H1 (cell line): Measurements from ENCODE around the gene ZNF697. TPM values are rescaled to one million over a fixed set of nuclear protein-coding genes. Genes with fewer than 3 reads are reported as not detected.

Experiments used
- CTCF ChIA-PET: fragments of 300-600 bp; sonication (Branson Sonifier 250); formaldehyde crosslinking; loops from one replicate; lab custom pipeline; 2021; ENCODE audit not compliant: partially characterized antibody; lab: Charles Lee
- POLR2A ChIA-PET: fragments of 300-600 bp; sonication (Branson Sonifier 250); formaldehyde crosslinking; loops from one replicate; lab custom pipeline; 2021; ENCODE audit warnings: inconsistent platforms; ENCODE audit not compliant: partially characterized antibody; lab: Charles Lee
- DNase-seq, 2 experiments: peaks; one replicate each; pipeline versions ENCODE4 v3.0.0 to v3.0.0-alpha.2; 2010 to 2022; ENCODE audit warnings: low spot score in 2 of 2, low read depth in 1 of 2, mixed read lengths in 1 of 2
- FAIRE-seq: peaks from 2 replicates; lab custom pipeline; 2011; peaks lifted over from hg19 to GRCh38; lab: Jason Lieb, UNC
- H2AFZ ChIP-seq: 2 replicates; pipeline ENCODE4 v1.8.1; 2012; ENCODE audit warnings: low read length, inconsistent platforms
- H2AK5ac ChIP-seq: 2 replicates; pipeline ENCODE4 v1.6.1; 2013; ENCODE audit warnings: low read depth, low read length
- H2BK120ac ChIP-seq: replicated peaks from 2 replicates; pipeline ENCODE3; 2013; ENCODE audit warnings: low read depth, low read length, inconsistent platforms
- H2BK12ac ChIP-seq: 2 replicates; pipeline ENCODE4 v1.6.1; 2013; ENCODE audit warnings: low read depth, low read length
- H2BK15ac ChIP-seq: 2 replicates; pipeline ENCODE4 v1.6.1; 2013; ENCODE audit warnings: low read length
- H2BK20ac ChIP-seq: 2 replicates; pipeline ENCODE4 v1.6.1; 2013; ENCODE audit warnings: low read length
- H2BK5ac ChIP-seq: 2 replicates; pipeline ENCODE4 v1.6.1; 2013; ENCODE audit warnings: low read depth, low read length
- H3K14ac ChIP-seq: 2 replicates; pipeline ENCODE4 v1.6.1; 2013; ENCODE audit warnings: inconsistent platforms; ENCODE audit not compliant: insufficient read length
- H3K18ac ChIP-seq: 2 replicates; pipeline ENCODE4 v1.6.1; 2013; ENCODE audit warnings: low read length; ENCODE audit errors: extremely low read depth
- H3K23ac ChIP-seq: 2 replicates; pipeline ENCODE4 v1.6.1; 2013; ENCODE audit warnings: inconsistent platforms; ENCODE audit not compliant: insufficient read length
- H3K23me2 ChIP-seq: 2 replicates; pipeline ENCODE4 v1.6.1; 2013; ENCODE audit warnings: low read depth, low read length
- H3K27ac ChIP-seq: 2 replicates; pipeline ENCODE4 v1.6.1; 2011; ENCODE audit warnings: low read depth, low read length, inconsistent platforms
- H3K27me3 ChIP-seq, 4 experiments: replicated peaks in 1 of 4; 1 replicate in 1 of 4; 2 replicates in 3 of 4; pipeline versions ENCODE4 v1.6.1 to v1.8.1; 2011 to 2013; ENCODE audit warnings: low read length in 3 of 4, mild to moderate bottlenecking in 3 of 4, inconsistent platforms in 2 of 4, mixed read lengths in 2 of 4, moderate library complexity in 1 of 4; ENCODE audit not compliant: control insufficient read depth in 3 of 4, insufficient read depth in 3 of 4; ENCODE audit errors: extremely low read depth in 1 of 4
- H3K36me3 ChIP-seq, 4 experiments: 2 replicates each; pipeline versions ENCODE4 v1.6.1 to v1.8.1; 2011 to 2013; ENCODE audit warnings: mild to moderate bottlenecking in 4 of 4, low read length in 3 of 4, moderate library complexity in 2 of 4, control low read depth in 1 of 4, inconsistent platforms in 1 of 4; ENCODE audit not compliant: insufficient read depth in 4 of 4, control insufficient read depth in 2 of 4
- H3K4ac ChIP-seq: replicated peaks from 2 replicates; pipeline ENCODE3; 2013; ENCODE audit warnings: low read length, low read depth, mixed read lengths, inconsistent platforms; ENCODE audit not compliant: insufficient read length
- H3K4me1 ChIP-seq, 4 experiments: replicated peaks in 1 of 4; 1 replicate in 1 of 4; 2 replicates in 3 of 4; pipeline versions ENCODE4 v1.6.1 to v1.8.1; 2011 to 2013; ENCODE audit warnings: low read length in 3 of 4, inconsistent platforms in 2 of 4, mixed read lengths in 1 of 4; ENCODE audit not compliant: insufficient read depth in 4 of 4, control insufficient read depth in 3 of 4
- H3K4me2 ChIP-seq, 2 experiments: 2 replicates each; pipeline versions ENCODE4 v1.6.1 to v1.8.1; 2011 to 2013; ENCODE audit warnings: low read depth in 2 of 2, low read length in 2 of 2, control low read depth in 1 of 2, inconsistent platforms in 1 of 2, mild to moderate bottlenecking in 1 of 2; ENCODE audit not compliant: insufficient read depth in 1 of 2
- H3K4me3 ChIP-seq, 4 experiments: fragments of 200-600, 300-600 bp in 1 of 4; sonication (generic), shearing (Covaris generic), sonication (Bioruptor Twin) in 1 of 4; 2 replicates each; pipeline versions ENCODE4 v1.5.1 to v1.8.1; 2011 to 2016; ENCODE audit warnings: low read length in 4 of 4, low read depth in 3 of 4, control low read depth in 2 of 4, inconsistent platforms in 2 of 4, mild to moderate bottlenecking in 2 of 4, mixed read lengths in 1 of 4, moderate library complexity in 1 of 4; ENCODE audit not compliant: insufficient read depth in 2 of 4; ENCODE audit errors: extremely low read depth in 1 of 4
- H3K56ac ChIP-seq: replicated peaks from 2 replicates; pipeline ENCODE3; 2013; ENCODE audit warnings: low read depth, mild to moderate bottlenecking, mixed read lengths, low read length, inconsistent platforms; ENCODE audit not compliant: insufficient read length
- H3K79me1 ChIP-seq: 2 replicates; pipeline ENCODE4 v1.6.1; 2013; ENCODE audit warnings: low read depth, low read length, control low read depth
- H3K79me2 ChIP-seq, 2 experiments: 2 replicates each; pipeline versions ENCODE4 v1.6.1 to v1.8.1; 2012 to 2013; ENCODE audit warnings: low read length in 2 of 2, mild to moderate bottlenecking in 2 of 2, inconsistent platforms in 1 of 2; ENCODE audit not compliant: insufficient read depth in 2 of 2, control insufficient read depth in 1 of 2
- H3K9ac ChIP-seq, 4 experiments: replicated peaks in 1 of 4; 1 replicate in 1 of 4; 2 replicates in 3 of 4; pipeline versions ENCODE4 v1.6.1 to v1.8.1; 2011 to 2013; ENCODE audit warnings: low read depth in 3 of 4, low read length in 3 of 4, control low read depth in 2 of 4, mild to moderate bottlenecking in 2 of 4, moderate library complexity in 2 of 4, inconsistent platforms in 1 of 4; ENCODE audit errors: extremely low read depth in 1 of 4
- H3K9me3 ChIP-seq, 2 experiments: 2 replicates each; pipeline versions ENCODE4 v1.6.1 to v1.8.1; 2012 to 2013; ENCODE audit warnings: mild to moderate bottlenecking in 2 of 2, moderate library complexity in 2 of 2, control low read depth in 1 of 2, inconsistent platforms in 1 of 2, low read depth in 1 of 2, low read length in 1 of 2, mixed read lengths in 1 of 2; ENCODE audit not compliant: insufficient read depth in 2 of 2
- H4K20me1 ChIP-seq, 2 experiments: replicated peaks in 1 of 2; 2 replicates each; pipeline versions ENCODE3 to v1.8.1; 2011 to 2013; ENCODE audit warnings: inconsistent platforms in 2 of 2, low read length in 2 of 2, mild to moderate bottlenecking in 1 of 2; ENCODE audit not compliant: insufficient read depth in 2 of 2, control insufficient read depth in 1 of 2
- H4K5ac ChIP-seq: 2 replicates; pipeline ENCODE4 v1.6.1; 2013; ENCODE audit warnings: low read length, low read depth, mixed read lengths, inconsistent platforms; ENCODE audit not compliant: insufficient read length
- H4K8ac ChIP-seq: 2 replicates; pipeline ENCODE4 v1.8.0; 2013; ENCODE audit warnings: mild to moderate bottlenecking, moderate library complexity, low read length, inconsistent platforms; ENCODE audit not compliant: insufficient read depth; ENCODE audit errors: extremely low read depth
- H4K91ac ChIP-seq: replicated peaks from 2 replicates; pipeline ENCODE3; 2013; ENCODE audit warnings: low read length, mixed read lengths, inconsistent platforms; ENCODE audit not compliant: insufficient read length
- TCF12 ChIP-seq: IDR thresholded peaks from 2 replicates; pipeline ENCODE4 v1.6.1; 2011; ENCODE audit warnings: low read depth, mild to moderate bottlenecking, low read length
- WGBS, 2 experiments: shearing (Covaris generic) in 1 of 2; methylation state at CpG; one replicate each; pipeline versions ENCODE4 v1.1.6 to v1.1.7; 2013 to 2015; ENCODE audit warnings: low lambda C conversion rate in 2 of 2, mixed read lengths in 2 of 2, inconsistent platforms in 1 of 2, low coverage in 1 of 2, missing lambda C conversion rate in 1 of 2; ENCODE audit not compliant: insufficient replicate concordance in 2 of 2, insufficient coverage in 1 of 2, insufficient read length in 1 of 2; ENCODE audit errors: extremely low coverage in 1 of 2, missing lambda C conversion rate in 1 of 2; 5-methylcytosine and 5-hydroxymethylcytosine counted together
- polyA plus RNA-seq, 7 experiments: library from polyadenylated mRNA; depleted of rRNA in 3 of 7; stranded (reverse) in 5 of 7; unstranded in 2 of 7; fragments of >200 nt in 5 of 7; fragments of 200-250 nt in 2 of 7; gene quantifications; 1 replicate in 5 of 7; 2 replicates in 1 of 7; 4 replicates in 1 of 7; pipeline versions ENCODE4 v1.2.1 to v1.2.3, GENCODE V29; 2011 to 2013; ENCODE audit warnings: missing spikeins in 2 of 7, mixed read lengths in 2 of 7
- total RNA-seq: library from RNA; stranded (reverse); fragmentation: NEBNext Ultra II Directional; extraction: Animal tissue kit (Norgen Biotek cat#: 25700); gene quantifications from 2 replicates; pipeline ENCODE4 v1.2.1, GENCODE V29; 2021

Gene ZNF697
- total and polyA plus RNA-seq, 2 of the 8 experiments (the other 6 are each of a cell fraction or from before 2014, with no cell fraction given): 5.6 to 18.3 TPM

DNA sequence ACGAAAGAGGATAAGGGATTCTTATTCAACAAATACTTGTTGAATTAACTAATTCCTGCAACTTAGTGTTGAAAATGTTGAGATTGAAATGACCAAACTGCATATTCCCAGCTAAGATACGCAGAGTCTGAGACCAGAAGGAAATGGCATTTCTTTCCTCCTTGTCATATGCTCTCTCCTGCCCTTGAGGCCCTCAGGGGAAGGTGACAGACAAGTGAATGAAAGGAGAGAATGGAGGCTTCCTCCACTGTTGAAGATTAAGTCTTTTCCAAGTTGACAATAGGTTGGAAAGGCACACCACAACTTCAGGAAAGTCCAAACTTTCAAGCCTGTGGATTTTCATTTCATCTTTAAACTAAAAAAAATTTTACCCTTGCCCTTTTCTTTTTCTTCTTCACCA, 3.1 kb upstream of the ZNF697 start:
- no peak overlapping the region for H3K9ac ChIP-seq
- H2BK12ac ChIP-seq: no peak overlapping the region
- H3K14ac ChIP-seq: no peak overlapping the region
- POLR2A ChIA-PET: interaction anchor here (1.5 to 6.1 kb wide), 5 partner anchors 9 to 63 kb away, joined by 3 to 113 read pairs (median 6); partner anchors contain the start of gene PHGDH
- H4K91ac ChIP-seq: no peak overlapping the region
- no peak overlapping the region for H2AFZ ChIP-seq
- no peak overlapping the region for H2BK20ac ChIP-seq
- H3K4me1 ChIP-seq: peaks cover 0 to 11% (median 6%) of the 10 kb centered on the region in 4 experiments; a peak in 5 of 7 replicates
- no peak overlapping the region for H2BK5ac ChIP-seq
- no peaks in the 10 kb centered on the region for H3K36me3 ChIP-seq
- no peaks in the 10 kb centered on the region; a peak in 1 of 7 replicates for H3K27me3 ChIP-seq
- no peak overlapping the region for H3K4me2 ChIP-seq
- DNase-seq (no peak), FAIRE-seq (no peak)
- H2BK120ac ChIP-seq: no peak overlapping the region
- no peak overlapping the region for H4K5ac ChIP-seq
- no peaks in the 10 kb centered on the region for H3K9me3 ChIP-seq
- no peak overlapping the region for H3K56ac ChIP-seq
- H3K79me2 ChIP-seq: peaks cover 4 to 8% of the 10 kb centered on the region in 2 experiments; a peak in 3 of 4 replicates
- H2BK15ac ChIP-seq: no peak overlapping the region
- H3K27ac ChIP-seq: no peak overlapping the region
- 0 out of 2 replicates have a peak, but pooled peaks cover 5% of the 10 kb centered on the region for H3K79me1 ChIP-seq
- no peaks in the 10 kb centered on the region for H4K20me1 ChIP-seq
- H2AK5ac ChIP-seq: no peak overlapping the region
- H3K23me2 ChIP-seq: peaks cover 7% of the 10 kb centered on the region; the same call in 1 of the 2 replicates
- no peak for TF ChIP-seq TCF12
- 94% methylated on average over 2 of the region's 2 CpGs; no CpG with 5 or more reads in 1 of the 2 experiments for WGBS, 2 experiments
- no peak overlapping the region for H3K18ac ChIP-seq
- CTCF ChIA-PET: interaction anchor here (1.1 to 32.7 kb wide), 4 partner anchors 9 to 95 kb away, joined by 4 to 786 read pairs (median 144); no protein-coding TSS in a partner anchor
- no peak overlapping the region for H3K23ac ChIP-seq
- H4K8ac ChIP-seq: no peak overlapping the region
- H3K4me3 ChIP-seq: no peak overlapping the region
- H3K4ac ChIP-seq: no peak overlapping the region
